ENCODE data around the gene PRR15L. TPM values are rescaled to one million over a fixed set of nuclear protein-coding genes. Genes with fewer than 3 reads are reported as not detected.

PRR15L gene
- total RNA-seq, 1 experiment from 2014 or later = not detected

DNA sequence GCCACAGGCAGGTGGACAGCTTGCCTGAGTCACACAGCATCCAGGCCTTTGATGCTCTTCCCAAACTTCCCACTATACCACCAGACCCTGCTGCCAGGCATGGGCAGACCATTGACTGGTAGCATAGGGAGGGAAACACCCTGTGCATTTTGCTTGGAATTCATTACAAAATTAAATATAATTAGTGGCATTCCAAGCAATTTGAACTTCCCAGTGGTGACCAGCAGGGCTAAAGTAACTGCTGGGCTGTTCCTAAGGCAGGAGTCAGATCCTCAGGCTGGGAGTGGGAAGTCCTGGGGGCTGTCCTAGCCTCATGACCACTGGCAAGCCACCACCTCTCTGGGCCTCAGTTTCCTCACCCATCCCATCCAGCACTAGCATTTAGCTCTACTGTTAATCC lies 3.8 kb downstream of the PRR15L start:
- Histone ChIP-seq H4K91ac (ENCODE audit: insufficient read length, low read depth, low read length) (no peak overlapping the region), H3K27ac (ENCODE audit: insufficient read length, low read depth, low read length) (no peak overlapping the region), H2BK15ac (ENCODE audit: low read depth, low read length) (no peak overlapping the region), H3K4me2 (ENCODE audit: insufficient read depth, insufficient read length, low read length) (no peak overlapping the region), H3K56ac (ENCODE audit: insufficient read length, low read depth, low read length) (no peak overlapping the region), H2AK5ac (ENCODE audit: insufficient read length, low read length) (no peak overlapping the region), H3K23me2 (ENCODE audit: insufficient read length, low read depth, low read length, poor library complexity, severe bottlenecking) (no peaks in the 10 kb centered on the region), H4K8ac (replicated peaks; ENCODE audit: insufficient read length, low read depth, low read length) (no peak overlapping the region), H3K14ac (ENCODE audit: insufficient read depth, low read length) (no peak overlapping the region), H3K4me1 (ENCODE audit: insufficient read depth, low read length) (no peaks in the 10 kb centered on the region; the same call in 1 of the 2 replicates), H3K23ac (ENCODE audit: insufficient read length, low read depth, low read length) (no peak overlapping the region), H3K9ac (ENCODE audit: extremely low read depth, insufficient read length, low read length) (no peak overlapping the region), H3T11ph (ENCODE audit: low read length) (no peak overlapping the region), H2BK12ac (ENCODE audit: insufficient read length, low read depth, low read length) (no peak overlapping the region), H2AFZ (ENCODE audit: low read length) (no peak overlapping the region), H4K5ac (ENCODE audit: insufficient read length, low read depth, low read length) (no peak overlapping the region), H3K27me3 (ENCODE audit: insufficient read depth, low read length) (no peaks in the 10 kb centered on the region), H3K4ac (ENCODE audit: low read depth, low read length) (no peak overlapping the region), H3K79me2 (ENCODE audit: insufficient read depth, low read length) (no peaks in the 10 kb centered on the region), H2BK5ac (ENCODE audit: insufficient read length, low read length) (no peak overlapping the region), H2BK20ac (ENCODE audit: low read depth, low read length, poor library complexity, severe bottlenecking) (no peak overlapping the region), H4K20me1 (ENCODE audit: control insufficient read depth, insufficient read depth, insufficient read length) (no peaks in the 10 kb centered on the region), H2BK120ac (ENCODE audit: low read depth, low read length, poor library complexity, severe bottlenecking) (no peak overlapping the region), H3K79me1 (ENCODE audit: insufficient read depth, low read depth, low read length, poor library complexity, severe bottlenecking) (no peaks in the 10 kb centered on the region), H3K9me3 (ENCODE audit: control insufficient read depth, low read depth, low read length) (no peaks in the 10 kb centered on the region), H3K18ac (ENCODE audit: insufficient read length, low read depth, low read length) (no peak overlapping the region)
- DNase-seq = no peak
- Mint-ChIP-seq H3K4me1 (peaks cover 20 to 38% of the 10 kb centered on the region in 2 experiments), H3K27me3 (ENCODE audit: low read depth) (peaks cover 8% of the 10 kb centered on the region), H3K9me3 (no peaks in the 10 kb centered on the region), H3K36me3 (ENCODE audit: insufficient read depth in 1 of 3, low read depth in 3 of 3) (no peaks in the 10 kb centered on the region), H3K4me3 (no peak overlapping the region), H3K27ac (no peak overlapping the region)
- TF ChIP-seq CTCF (conservative IDR thresholded peaks at IDR 0.05) = peak; percentile 37; the same call in 2 of the 3 replicates
